HL-60 (cell line): ENCODE data around the gene ARHGEF12.

Source experiments
- GABPA ChIP-seq: IDR thresholded peaks from 2 replicates; pipeline ENCODE4 v1.6.1; 2012; ENCODE audit warnings: low read depth
- SPI1 ChIP-seq: IDR thresholded peaks from 2 replicates; pipeline ENCODE4 v1.6.1; 2012; ENCODE audit warnings: low read depth, mild to moderate bottlenecking, borderline replicate concordance
- TF ChIP-seq, protein P1 (sequence below): IDR thresholded peaks from one replicate; pipeline ENCODE4 v1.5.1; 2011; ENCODE audit warnings: low read length, control low read depth, inconsistent platforms; ENCODE audit not compliant: insufficient read depth

DNA sequence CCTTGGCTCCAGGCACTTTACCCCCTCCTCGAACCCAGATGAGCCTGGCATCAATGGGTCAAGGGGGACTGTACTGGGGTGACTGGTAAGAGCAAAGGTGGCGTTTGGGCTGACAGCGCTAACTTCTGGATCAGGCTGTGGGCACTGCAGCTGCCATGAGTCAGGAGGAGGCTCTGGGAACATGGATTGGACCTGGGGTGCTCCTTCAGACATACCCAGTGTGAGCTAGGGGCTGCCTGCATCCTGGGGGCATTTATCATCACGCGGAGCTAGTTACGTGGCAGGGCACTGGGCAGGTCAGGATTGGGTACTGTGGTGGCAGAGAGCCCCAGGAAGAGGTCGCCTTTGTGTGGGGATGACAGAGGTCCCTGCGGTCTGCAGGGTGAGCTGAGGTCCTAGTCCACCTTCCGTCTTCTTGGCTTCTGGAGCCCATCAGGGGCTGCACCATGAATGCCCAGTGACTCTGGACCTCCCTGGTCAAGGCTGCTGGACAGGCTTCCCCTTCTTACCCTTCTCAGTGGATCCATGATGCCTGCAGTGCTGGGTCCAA lies 188.4 kb downstream of the ARHGEF12 start:
- TF ChIP-seq, protein P1, sequence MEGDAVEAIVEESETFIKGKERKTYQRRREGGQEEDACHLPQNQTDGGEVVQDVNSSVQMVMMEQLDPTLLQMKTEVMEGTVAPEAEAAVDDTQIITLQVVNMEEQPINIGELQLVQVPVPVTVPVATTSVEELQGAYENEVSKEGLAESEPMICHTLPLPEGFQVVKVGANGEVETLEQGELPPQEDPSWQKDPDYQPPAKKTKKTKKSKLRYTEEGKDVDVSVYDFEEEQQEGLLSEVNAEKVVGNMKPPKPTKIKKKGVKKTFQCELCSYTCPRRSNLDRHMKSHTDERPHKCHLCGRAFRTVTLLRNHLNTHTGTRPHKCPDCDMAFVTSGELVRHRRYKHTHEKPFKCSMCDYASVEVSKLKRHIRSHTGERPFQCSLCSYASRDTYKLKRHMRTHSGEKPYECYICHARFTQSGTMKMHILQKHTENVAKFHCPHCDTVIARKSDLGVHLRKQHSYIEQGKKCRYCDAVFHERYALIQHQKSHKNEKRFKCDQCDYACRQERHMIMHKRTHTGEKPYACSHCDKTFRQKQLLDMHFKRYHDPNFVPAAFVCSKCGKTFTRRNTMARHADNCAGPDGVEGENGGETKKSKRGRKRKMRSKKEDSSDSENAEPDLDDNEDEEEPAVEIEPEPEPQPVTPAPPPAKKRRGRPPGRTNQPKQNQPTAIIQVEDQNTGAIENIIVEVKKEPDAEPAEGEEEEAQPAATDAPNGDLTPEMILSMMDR: no peak
- TF ChIP-seq SPI1 (no peak), GABPA (no peak)
